Parietal lobe (tissue), 2 donors: ENCODE measurements around the gene NPHS2. TPM values are rescaled to one million over a fixed set of nuclear protein-coding genes. Genes with fewer than 3 reads are reported as not detected.
A peak's percentile ranks its signal among the peaks of the same experiment; 100 is the strongest.

Source experiments
- small RNA-seq: library from RNA; depleted of rRNA; stranded (forward); fragments of <200 nt; gene quantifications from one replicate; pipeline ENCODE3, GENCODE V24; 2014; ENCODE audit warnings: low replicate concordance
- total RNA-seq: library from RNA; depleted of rRNA; stranded (reverse); fragments of >200 nt; gene quantifications from one replicate; pipeline ENCODE4 v1.2.3, GENCODE V29; 2014

NPHS2 gene
- total RNA-seq, result not detected

GRCh38 chr1:179575497-179576314, at the start of gene NPHS2:
Gene NPHS2 (minus strand): TSS chr1:179575948. CDS start chr1:179575864, 84 bp downstream.

DNA sequence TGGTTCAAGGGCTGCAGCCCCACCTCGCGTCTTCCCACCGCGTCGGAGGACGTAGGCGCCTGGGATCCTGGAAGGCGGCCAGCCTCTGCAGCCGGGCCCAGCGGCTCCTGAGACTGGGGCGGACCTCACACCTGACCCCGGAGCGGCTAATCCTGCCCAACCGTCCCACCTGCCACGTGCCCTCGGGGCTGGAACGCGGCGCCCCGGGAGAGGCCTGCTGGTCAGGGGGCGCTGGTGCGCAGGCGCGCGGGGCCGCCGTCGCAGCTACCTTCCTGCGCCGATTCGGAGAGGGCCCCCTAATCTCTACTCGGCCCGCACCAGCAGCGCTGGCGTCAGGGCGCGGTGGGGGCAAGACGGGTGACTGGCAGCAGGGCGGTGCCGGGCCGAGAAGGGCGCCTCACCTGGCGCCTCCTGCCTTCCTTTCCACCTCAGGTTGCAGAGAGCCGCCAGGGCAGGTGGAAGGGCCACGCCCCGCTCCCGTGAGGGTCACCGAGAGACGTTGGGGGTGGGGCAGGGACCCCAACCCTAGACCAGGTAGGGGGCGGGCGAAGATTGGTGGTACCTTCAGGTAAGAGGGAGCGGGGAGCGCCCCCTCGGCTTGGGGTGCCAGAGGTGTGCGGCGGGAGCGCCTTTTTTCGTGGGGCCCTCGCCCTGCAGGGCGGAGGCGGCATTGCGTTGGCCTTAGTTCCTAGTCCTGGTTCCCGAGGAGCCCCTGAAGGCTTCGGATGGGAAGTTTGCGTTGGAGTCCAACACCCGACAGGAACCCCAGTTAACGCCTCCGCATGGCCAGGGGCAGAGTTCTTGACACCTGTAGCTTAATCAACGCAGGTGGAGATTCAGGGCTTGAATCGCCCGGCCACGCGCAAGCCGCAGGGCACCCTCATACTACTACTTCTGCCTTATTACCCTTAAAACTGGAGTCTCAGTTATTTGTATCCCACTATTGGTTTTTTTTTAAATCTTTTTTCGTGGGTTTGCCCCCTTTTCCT, 16.1 kb upstream of the NPHS2 start, which contains the start of gene TDRD5:
Gene TDRD5, plus strand, starts transcription at position 241 of the 989 bp plus-strand sequence. CDS start 784 bp downstream, outside the sequence.

Small RNA genes within 50 kb of the gene (small RNA-seq; reads per million reads assigned to genes)
- gene RNU5F-2P, result 0.31 reads per million, percentile 10 among the genes with 10 or more reads in this experiment

Other genes with a start within 250 kb of the NPHS2 start
- not detected for gene AXDND1, start 210.0 kb downstream of the NPHS2 start, total RNA-seq
- 1.9 TPM for gene TDRD5, start 15.9 kb upstream of the NPHS2 start, total RNA-seq
- gene FAM163A, start 167.3 kb upstream of the NPHS2 start, total RNA-seq, result 0.31 TPM